22Rv1 (cell line): ENCODE data around the gene ASB11.

Source experiments
- CTCF ChIP-seq: fragments of 450-650 bp; IDR thresholded peaks from 2 replicates; pipeline ENCODE4 v1.5.1; 2017; ENCODE audit warnings: mild to moderate bottlenecking
- ZFX ChIP-seq: fragments of 450-650 bp; IDR thresholded peaks from 2 replicates; pipeline ENCODE4 v1.6.1; 2017; ENCODE audit warnings: antibody characterized with exemption, borderline replicate concordance

- TF ChIP-seq CTCF (no peak), ZFX (no peak)
Measured at GRCh38 chrX:15336023-15336413, 20.6 kb upstream of the ASB11 start.
